ENCODE data around the gene PIP5KL1.

PIP5KL1 gene

DNA sequence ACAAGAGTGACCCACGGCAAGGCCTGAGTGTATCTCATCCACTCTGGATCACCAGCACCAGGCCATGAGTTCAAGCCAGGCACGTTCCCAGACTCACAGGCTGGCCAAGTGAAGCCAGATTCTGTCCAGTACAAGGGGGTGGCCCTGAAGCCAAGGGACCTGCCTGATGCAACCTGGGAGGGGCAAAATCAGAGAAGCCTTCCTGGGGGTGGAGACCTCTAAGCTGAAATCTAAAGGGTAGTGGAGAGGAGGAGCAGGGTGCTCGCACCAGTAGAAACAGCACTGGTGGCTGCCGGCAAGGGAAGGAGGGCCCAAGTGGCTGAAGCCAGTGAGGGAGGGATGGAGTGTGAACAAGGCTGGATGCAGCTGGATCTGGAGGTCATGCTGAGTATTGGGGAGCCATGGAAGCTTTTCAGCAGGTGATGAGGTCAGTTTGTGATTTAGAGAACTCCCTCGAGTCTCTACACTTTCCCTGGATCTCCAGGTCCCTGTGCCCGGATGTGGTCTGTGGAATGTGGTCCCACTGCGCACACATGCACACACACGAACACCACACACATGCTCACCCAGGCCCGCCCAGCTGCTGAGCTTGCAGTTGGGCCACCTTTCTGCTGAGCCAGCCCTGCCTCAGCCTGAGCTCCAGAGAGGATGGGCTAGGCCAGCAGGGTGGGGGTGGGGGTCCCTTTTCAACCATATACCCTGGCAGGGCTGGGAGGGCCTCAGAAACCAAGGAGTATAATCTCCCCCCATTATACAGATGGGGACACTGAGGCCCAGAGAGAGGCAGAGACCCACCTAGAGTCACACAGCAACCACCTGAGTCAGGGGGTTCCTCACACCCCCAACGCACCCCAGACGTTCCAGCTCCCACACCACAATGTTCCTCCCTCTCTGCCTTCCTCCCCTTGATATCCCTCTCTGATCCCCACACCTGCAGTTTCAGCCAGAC lies 1.6 kb downstream of the PIP5KL1 start:
- no peak for DNase-seq

DNA sequence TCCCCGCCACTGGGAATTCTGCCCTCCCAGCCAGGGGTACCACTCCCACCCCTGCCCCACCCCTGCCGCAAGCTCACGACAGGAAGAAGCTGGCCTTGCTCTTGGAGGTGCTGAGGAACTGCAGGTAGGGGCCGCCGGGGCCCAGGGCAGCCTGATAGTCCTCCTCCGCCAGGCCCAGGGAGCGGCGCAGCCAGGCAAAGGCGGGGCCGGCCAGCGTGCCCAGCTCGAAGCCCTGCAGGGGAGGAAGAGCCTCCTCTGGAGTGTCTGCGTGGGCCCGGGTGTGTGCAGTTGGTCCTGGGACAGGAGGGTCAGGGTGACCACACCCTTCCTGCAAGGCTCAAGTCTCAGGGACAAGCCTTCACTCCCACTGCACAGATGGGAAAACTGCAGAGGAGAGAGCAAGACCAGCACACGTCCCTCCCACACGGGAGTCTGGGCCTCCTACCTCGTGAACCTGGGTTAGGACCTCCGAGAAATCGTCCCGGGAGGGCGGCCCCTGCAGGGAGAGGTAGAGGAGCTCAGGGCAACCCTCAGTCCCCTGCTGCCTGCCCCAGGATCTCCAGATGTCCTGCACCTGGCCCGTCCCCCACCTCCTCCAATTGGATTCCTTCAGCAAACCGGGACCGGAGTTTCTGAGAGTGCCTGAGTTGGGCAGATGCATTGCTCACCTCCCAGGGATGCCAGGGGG lies 2.4 kb downstream of the PIP5KL1 start:
- DNase-seq = no peak

DNA sequence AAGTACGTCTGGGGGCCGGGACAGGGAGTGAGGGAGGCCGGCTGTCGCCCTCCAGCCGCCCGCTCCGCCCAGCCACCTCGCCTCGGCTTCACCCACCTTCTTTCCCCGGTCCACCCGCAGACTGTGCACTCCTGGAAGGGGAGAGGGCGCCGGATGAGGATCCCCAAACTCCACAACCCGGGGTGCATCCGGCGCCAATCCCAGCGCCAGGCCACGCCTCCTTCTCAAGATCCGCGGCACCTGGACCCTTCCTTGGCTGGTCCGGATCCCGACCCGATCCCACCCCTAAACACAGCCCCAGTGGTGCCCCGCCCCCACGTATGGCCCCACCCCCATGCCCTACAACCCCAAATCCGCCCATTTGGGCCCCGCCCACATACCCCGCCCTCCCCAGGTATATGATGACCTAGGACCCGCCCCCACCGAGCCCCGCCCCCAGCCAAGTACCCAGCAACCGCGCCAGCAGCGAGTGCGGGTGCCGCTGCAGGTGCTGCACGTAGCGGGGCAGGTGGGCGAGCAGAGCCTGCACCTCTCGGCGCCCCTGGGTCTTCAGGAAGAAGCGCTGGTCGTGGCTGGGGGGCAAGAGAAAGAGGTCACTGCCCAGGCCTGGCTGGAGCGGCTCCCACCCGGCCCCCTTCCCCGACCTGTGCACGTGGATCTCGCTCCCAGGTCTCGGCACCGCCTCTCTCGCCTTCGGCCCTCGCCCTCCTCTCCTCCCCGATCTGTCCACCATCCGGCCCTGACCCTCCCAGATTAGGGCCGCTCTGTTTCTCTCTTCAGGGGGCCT lies 3.2 kb downstream of the PIP5KL1 start:
- DNase-seq = no peak

DNA sequence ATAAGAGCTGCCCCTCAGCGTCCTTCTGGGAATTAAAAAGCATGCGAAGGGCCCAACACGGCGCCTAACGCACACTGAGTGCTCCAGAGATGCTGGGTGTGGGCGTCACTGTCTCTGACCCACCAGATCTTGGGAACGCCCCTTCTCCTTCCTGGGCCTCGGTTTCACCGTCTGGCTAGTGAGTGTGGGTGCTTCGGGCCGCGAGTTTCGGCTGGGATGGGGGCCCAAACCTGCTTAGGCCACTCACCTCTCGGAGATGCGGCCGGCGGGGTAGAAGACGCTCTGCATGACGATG lies 3.7 kb downstream of the PIP5KL1 start:
- no peak for DNase-seq

DNA sequence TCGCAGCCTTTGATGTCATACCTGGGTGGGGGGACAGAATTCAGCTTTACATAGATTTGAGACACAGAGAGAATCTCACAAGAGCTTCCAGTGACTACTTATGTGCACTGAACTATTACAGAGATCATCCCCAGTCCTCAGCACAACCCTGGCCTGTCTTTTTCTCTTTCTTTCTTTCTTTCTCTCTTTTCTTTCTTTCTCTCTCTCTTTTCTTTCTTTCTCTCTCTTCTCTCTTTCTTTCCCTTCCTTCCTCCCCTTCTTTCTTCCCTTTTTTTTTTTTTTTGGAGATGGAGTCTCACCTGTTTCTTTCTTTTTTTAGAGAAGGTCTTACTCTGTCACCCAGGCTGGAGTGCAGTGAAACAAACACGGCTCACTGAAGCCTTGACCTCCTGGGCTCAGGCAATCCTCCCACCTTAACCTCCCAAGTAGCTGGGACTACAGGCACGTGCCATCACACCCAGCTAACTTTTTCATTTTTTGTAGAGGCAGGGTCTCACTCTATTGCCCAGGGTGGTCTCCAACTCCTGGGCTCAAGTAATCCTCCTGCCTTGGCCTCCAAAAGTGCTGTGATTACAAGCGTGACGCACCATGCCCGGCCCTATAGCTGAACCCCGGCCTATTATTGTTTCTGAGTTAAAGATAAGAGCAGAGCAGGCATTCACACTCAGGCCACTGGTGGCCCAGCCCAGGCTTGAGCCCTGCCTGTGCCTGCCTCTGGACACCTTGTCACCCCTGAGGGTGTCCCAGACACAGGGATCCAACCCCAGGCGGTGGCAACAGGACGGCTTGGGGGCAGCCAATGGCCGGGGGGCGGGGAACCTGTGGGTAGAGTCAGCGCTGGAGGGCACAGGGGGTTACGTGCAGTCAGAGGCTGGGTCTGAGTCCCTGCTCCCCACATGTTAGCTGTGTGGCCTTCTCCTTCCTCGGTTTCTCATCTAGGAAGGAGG lies 4.3 kb downstream of the PIP5KL1 start:
- DNase-seq = no peak

DNA sequence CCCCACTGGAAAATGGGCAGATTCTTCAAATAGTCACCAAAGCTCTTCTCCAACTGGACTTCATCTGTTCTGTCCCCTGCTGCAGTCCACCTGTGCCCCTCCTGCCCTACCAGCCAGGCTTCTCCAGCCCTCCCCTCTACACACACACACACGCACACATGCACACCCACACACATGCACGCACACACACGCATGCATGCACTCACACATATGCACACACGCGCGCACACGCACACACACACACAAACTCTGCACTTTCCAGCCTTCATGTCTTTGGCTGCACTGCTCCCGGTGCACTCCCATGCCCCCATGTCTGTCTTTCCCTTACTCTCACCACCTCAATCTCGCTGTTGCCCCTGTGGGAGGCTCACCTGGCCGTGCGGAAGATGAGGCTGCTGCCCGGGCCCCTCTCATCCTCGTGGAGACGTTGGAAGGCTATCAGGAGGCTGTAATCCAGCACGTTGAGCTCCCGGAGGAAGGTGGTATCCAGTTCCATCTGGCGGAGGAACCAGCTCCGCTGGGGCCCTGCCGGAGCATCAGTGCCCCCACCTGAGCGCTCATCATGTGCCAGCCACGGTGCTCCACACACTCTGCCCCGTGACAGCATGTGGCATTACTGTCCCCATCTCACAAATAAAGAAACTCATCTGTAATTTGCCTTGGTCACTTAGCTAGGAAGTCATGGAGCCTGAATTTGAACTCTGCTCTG lies 5.7 kb downstream of the PIP5KL1 start:
- DNase-seq = no peak

DNA sequence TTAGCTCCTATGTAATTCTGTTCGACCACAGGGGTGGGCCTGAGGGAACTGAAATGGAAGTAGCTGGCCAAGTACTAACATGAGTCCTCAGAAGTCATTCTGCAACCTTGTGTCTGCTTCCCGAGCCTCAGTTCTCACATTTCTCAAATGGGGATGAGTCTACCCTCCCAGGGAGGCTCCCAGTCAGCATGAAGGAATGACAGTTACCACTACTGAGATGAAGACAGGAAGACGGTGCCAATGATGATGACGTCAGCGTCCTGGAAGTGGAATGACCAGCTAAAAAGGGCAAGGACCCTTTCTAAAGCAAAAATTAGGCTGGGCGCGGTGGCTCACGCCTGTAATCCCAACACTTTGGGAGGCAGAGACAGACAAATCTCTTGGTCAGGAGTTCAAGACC lies 6.8 kb downstream of the PIP5KL1 start:
- no peak for DNase-seq

DNA sequence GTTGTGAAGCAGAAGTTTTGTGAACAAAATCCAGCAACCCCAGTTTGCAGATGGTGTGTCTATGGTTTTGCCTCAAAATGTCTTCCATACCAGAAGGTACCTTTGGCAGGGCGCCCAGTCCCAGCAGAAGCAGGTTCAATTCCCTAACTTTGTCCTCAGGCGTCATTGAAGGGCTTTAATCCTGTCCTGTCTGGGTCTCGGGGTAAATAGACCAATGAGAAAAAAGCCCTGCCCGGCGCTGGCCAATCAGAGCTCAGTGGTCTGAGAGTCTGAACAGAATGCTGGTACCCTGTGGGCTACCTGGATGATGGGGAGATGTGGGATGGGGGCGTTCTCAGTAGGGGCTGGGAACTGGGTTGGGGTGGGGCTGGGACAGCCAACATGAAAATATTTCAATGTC lies 7.5 kb downstream of the PIP5KL1 start:
- DNase-seq = no peak

DNA sequence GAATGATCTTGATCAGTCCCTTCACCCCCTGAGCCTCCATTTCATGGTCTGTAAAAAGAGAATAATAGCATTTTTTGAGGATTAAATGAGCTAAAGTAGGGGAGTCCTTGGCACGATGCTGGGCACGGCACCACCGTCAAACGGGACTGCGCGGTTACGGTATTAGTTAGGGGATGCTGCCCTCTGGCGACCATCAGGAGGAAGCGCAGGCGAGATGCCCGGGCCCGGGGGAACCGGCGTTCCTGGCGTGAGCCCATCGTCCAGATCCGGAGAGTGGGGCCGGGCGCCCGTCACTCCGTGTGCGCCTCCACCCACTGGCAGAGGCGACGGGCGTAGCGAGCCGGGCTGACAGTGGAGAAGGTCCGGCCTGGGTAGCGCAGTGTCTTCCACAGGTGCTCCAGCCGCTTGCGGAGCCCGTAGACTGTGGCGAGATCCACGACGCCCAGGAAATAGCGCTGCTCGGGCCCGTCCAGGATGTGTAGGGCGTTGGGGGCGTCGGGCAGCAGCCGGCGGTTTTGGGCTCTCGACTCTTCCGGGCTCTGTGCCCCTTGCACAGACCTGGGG lies 8.9 kb downstream of the PIP5KL1 start:
- peak in 1 of 2 donors; percentile 48 for DNase-seq

DNA sequence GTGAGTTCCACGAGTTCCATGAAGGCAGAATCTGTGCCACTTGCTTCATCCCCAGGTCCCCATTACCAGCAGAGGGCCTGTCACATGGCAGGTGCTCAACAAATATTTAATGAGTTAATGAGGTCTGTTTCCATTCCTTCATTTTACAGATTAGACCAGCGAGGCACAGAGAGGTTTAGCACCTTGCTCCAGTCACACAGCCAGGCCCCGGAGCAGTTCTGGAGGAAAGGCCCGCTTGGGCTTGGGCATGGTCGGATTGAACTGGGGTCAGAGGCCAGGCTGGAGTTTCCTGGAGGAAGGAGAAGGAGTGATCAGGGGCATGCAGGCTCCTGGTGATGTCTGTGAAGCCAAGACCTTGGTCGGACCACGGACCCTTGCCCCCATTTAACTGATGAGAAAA lies 9.8 kb downstream of the PIP5KL1 start:
- DNase-seq = no peak

DNA sequence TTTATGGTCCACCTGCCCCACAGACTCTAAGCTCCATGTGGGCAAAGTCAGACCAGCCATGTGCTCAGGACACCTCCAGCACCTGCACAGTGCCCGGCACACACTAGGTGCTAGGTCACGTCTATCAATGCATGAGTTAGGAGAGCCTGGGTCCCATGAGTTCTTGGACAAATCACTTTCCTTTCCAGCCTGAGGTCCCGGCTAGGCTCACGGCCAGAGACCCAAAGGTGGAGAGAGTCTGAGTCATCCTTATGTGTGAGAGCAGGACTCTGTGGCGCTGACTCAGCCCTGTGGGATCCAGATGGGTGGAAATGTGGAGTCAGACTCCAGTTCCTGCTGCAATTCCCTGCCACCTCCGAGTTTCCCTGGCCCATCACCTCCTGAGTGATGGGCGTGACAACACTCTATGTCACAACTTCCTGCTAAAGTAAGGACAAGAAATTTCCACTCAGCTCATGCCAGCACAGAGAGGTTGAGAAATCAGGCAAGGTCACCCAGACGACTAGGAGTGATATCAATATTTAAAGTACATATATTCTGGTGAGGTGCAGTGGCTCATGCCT lies 11.2 kb downstream of the PIP5KL1 start:
- no peak for DNase-seq

DNA sequence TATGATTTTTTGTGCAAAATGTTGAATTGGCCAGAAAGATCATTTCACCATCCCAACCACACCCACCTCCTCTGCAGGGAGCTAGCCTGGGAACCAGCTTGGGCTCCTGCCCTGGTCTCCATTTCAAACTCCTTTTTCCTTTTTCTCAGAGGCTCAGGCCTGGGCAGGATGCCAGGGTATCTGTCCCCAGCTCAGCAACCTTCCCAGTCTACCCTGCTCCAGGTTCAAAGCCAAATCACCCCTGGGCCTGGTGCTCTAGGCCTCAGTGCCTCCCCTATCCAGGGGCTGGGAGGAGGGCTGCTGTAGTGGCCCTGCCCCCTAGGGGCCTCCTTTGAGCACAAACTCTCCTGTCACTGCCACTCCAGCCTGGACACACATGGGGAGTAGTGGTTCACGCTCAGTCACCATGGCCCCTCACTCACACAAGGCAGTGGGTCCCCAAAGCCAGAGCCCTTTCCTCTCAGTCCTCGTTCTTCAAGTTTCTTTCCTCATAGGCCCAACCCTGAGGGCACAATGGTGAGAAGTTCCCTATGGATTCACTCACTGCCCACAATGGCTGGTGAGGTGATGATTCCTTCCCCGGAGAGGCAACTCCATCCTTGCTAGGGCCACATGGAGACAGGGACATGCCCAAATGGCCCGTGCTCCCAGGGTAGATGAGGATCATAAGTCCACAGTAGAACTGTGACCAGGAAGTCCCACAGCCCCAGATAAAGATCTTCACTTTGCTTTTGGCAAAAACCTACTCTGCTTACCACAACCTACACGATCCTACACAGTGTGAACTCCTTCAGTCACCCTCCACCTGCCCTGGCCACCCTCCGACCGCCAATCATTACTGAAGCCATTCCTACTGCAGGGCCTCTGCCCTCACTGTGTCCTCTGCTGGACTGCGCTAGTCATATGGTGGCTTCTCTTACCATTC lies 12.1 kb downstream of the PIP5KL1 start:
- no peak for DNase-seq

DNA sequence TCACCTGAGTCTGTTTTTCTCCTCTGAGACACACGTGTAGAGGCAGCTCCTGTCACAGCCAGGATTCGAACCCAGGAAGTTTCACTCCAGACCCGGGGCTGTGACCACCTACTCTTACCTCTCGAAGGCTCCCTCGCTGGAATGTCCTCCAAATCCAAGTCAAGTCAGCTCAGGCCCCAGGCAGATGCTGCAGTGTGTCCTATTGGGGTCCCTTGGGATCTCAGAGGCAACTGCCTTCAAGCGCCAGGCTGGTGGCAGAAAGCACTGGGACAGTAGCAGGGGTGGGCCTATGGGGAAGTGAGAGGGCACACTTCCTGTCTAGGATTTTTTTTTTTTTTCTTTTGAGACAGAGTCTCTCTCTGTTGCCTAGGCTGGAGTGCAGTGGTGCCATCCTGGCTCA lies 13.0 kb downstream of the PIP5KL1 start:
- DNase-seq = no peak

DNA sequence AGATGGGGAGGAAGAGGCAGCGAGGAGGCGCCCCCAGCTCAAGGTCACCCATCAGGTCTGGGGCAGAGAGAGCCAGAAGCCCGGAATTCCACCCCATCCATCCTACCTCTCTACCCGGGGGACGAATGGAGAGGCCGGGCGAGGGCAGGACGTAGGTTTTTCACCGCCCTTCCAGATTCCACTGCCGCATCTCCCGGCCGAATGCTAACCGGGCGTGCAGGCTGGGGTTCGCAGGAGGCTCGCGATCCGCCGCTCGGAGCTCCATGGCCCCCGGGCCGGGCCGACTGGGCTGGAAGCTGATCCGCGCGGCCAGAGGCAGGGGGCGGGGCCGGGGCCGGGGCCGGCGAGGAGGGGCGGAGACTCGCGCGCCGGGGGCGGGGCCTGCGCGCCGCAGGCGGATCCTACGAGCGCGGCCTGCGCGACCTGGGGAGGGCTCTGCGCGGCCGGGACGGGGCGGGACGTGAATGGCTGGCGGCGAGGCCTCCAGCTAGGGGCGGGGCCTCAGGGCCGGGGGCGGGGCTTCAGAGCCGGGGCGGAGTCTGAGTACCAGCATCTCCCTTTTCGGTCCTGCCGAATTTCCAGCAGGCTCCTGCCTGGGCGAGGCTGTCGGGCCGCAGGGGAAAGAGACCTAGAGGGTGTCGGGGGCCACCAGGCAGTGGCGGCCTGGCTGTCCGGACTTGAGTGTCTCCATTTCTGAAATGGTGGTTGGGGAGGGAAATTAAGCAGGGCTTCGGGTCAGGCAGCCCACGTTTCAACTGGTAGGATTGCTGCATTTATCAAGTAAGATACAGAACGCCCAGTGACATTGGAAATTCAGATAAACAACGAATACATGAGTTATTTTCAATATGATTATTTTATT lies 13.6 kb downstream of the PIP5KL1 start, which contains the start of gene ST6GALNAC4:
Gene ST6GALNAC4, minus strand, starts transcription at position 322 of the 862 bp plus-strand sequence. CDS start 622 bp downstream, outside the sequence.
- peak; percentile 93 to 96 for DNase-seq

DNA sequence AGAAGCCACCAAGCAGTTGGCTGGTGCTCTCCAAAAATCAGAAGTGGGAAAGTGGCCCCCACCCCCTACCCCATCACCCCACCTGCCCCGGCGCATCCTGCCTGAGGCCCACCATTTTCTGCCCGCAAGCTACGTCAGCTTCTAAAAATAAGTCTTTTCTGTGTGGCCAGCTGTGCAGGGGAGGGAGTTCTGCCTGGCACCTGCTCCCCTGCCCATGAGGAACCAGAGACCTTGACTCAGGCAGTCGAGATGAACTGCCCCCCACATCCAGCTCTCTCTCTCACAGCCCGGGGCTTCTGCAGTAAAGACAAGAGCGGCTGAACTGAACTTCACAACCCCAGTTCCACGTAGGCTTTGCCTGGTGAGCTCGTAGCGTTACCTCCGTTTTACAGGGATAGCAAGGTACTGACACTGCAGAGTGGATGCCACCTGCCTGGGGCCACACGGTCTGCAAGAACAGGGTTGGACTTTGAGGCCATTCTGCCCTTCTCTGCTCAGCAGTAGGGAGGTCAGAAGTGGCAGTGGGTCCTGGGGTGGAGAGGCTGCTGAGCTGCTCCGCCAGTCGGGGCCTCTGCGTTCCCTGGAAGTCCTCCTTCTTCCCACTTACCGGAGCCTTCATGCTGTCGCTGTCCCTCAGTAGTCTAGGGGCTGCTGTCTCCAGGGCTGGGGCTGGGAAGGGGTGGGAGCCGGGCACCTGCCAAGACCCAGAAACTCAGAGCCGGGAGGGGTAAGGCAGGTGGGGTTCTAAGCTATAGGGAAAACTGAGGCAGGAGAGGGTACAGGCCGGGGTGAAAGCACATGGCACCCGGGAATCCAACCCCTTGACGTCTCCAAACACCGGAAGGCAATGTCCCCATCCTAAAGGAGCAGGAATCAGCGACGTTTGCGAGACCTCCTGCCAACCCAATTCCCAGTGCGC lies 14.5 kb downstream of the PIP5KL1 start:
- DNase-seq = no peak

DNA sequence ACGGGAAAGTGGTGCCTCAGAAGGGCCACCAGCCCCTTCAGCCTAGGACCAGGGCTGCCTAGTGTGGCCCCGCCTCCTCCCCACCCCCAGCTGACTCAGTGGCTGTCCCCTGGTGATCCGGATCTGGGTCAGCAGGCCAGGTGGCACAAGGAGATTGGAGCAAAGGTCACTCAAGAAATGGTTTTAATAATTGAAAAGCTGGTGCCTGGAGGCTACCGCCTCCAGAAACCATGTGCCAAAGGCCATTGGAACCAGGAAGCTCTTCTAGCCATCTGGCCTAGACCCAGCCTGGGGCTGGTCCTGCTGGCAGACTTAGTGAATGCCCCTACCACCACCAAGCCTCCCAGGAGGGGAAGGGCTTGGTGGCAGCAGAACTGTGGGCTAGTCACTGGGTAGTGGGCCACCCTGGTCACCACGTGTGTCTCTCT lies 15.2 kb downstream of the PIP5KL1 start:
- DNase-seq = no peak

DNA sequence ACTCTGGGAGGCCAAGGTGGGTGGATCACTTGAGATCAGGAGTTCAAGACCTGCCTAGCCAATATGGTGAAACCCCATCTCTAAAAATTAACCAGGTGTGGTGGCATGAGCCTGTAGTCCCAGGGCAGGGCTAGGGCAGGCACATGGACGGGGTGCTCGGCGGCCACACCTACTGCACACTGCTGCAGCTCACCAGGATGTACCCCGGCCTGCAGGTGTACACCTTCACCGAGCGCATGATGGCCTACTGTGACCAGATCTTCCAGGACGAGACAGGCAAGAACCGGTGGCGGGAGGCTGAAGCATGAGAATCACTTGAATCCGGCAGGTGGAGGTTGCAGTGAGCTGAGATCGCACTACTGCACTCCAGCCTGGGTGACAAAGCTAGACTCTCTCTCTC lies 16.9 kb downstream of the PIP5KL1 start:
- no peak for DNase-seq

DNA sequence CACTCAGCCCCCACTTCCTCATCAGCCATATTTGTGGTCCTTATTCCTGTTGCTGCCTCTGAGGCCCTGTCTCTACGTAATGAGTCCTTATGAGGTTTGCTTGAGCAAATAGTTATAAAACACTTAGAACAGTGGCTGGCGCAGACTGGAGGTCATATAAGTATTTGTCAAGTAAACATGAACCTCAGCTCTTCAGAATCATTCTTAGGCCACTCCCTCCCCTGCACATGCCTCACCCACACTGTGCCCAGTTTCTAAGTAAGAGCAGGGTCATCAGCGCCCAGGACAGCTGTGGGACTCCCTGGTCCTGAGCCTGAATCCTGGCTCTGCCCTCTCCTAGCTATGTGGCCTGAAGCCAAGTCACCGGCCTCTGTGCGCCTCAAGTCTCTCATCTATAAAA lies 17.7 kb downstream of the PIP5KL1 start:
- DNase-seq = no peak

All from hippocampal formation (tissue), 2 donors.